ENCODE measurements around the gene CHRNA4. TPM values are rescaled to one million over a fixed set of nuclear protein-coding genes. Genes with fewer than 3 reads are reported as not detected.

Gene CHRNA4
- total RNA-seq, 2 experiments from 2014 or later = not detected

- DNase-seq (no peak), ATAC-seq (ENCODE audit: poor library complexity) (no peak)
- Mint-ChIP-seq H3K9me3 (no peaks in the 10 kb centered on the region), H3K4me1 (ENCODE audit: low read depth) (no peaks in the 10 kb centered on the region), H3K27me3 (peaks cover 27% of the 10 kb centered on the region), H3K4me3 (no peak overlapping the region), H3K27ac (no peak overlapping the region), H3K36me3 (ENCODE audit: low read depth) (no peaks in the 10 kb centered on the region)
- Histone ChIP-seq H3K9me3 (ENCODE audit: control insufficient read depth in 1 of 2, insufficient read depth in 1 of 2, low read length in 2 of 2) (peaks cover 0 to 12% of the 10 kb centered on the region in 2 experiments), H3K4me1 (ENCODE audit: insufficient read depth, low read length) (peaks cover 3% of the 10 kb centered on the region), H3K36me3 (ENCODE audit: insufficient read depth, low read length) (no peaks in the 10 kb centered on the region), H3K27me3 (ENCODE audit: control insufficient read depth in 1 of 2, insufficient read depth in 2 of 2, low read length in 2 of 2) (peaks cover 27 to 33% of the 10 kb centered on the region in 2 experiments), H3K4me3 (ENCODE audit: low read length) (no peak overlapping the region), H3K27ac (ENCODE audit: low read depth in 1 of 2, low read length in 2 of 2) (no peak overlapping the region)
- no peak for TF ChIP-seq CTCF (IDR thresholded peaks at IDR 0.05)
- ChIA-PET CTCF (no interaction called here), POLR2A (no interaction called here)
- intact Hi-C loops (cut with DNase I, micrococcal nuclease) = no loop called here
Observed at GRCh38 chr20:63377256-63377941, 16.2 kb upstream of the CHRNA4 start.

- Histone ChIP-seq H3K36me3 (ENCODE audit: insufficient read depth, low read length) (no peaks in the 10 kb centered on the region), H3K9me3 (ENCODE audit: control insufficient read depth in 1 of 2, insufficient read depth in 1 of 2, low read length in 2 of 2) (peaks cover 0 to 13% of the 10 kb centered on the region in 2 experiments), H3K27ac (ENCODE audit: low read depth in 1 of 2, low read length in 2 of 2) (no peak overlapping the region), H3K4me3 (ENCODE audit: low read length) (no peak overlapping the region), H3K4me1 (ENCODE audit: insufficient read depth, low read length) (peaks cover under 1% of the 10 kb centered on the region), H3K27me3 (ENCODE audit: control insufficient read depth in 1 of 2, insufficient read depth in 2 of 2, low read length in 2 of 2) (peaks cover 27 to 28% of the 10 kb centered on the region in 2 experiments)
- TF ChIP-seq CTCF (IDR thresholded peaks at IDR 0.05) = no peak
- no peak for ATAC-seq (ENCODE audit: poor library complexity)
- no peaks in the 10 kb centered on the region for H3K9me3 Mint-ChIP-seq
- peaks cover 26% of the 10 kb centered on the region for H3K27me3 Mint-ChIP-seq
- H3K36me3 Mint-ChIP-seq (ENCODE audit: low read depth) = no peaks in the 10 kb centered on the region
- DNase-seq = no peak
- intact Hi-C loops (cut with DNase I, micrococcal nuclease) = no loop called here
- H3K4me1 Mint-ChIP-seq (ENCODE audit: low read depth) = no peaks in the 10 kb centered on the region
- H3K27ac Mint-ChIP-seq = no peak overlapping the region
- ChIA-PET CTCF (no interaction called here), POLR2A (no interaction called here)
- no peak overlapping the region for H3K4me3 Mint-ChIP-seq
Observed at GRCh38 chr20:63376283-63377250, 15.4 kb upstream of the CHRNA4 start.

GRCh38 chr20:63375438-63375837 is 14.3 kb upstream of the CHRNA4 start:
- H3K9me3 ChIP-seq (ENCODE audit: control insufficient read depth in 1 of 2, insufficient read depth in 1 of 2, low read length in 2 of 2) = peaks cover 0 to 17% of the 10 kb centered on the region in 2 experiments
- DNase-seq = no peak
- no peak overlapping the region for H3K27ac Mint-ChIP-seq
- H3K4me3 ChIP-seq (ENCODE audit: low read length) = no peak overlapping the region
- no peak for ATAC-seq (ENCODE audit: poor library complexity)
- H3K9me3 Mint-ChIP-seq = no peaks in the 10 kb centered on the region
- no peaks in the 10 kb centered on the region for H3K36me3 Mint-ChIP-seq (ENCODE audit: low read depth)
- ChIA-PET POLR2A (no interaction called here), CTCF (no interaction called here)
- H3K36me3 ChIP-seq (ENCODE audit: insufficient read depth, low read length) = no peaks in the 10 kb centered on the region
- no peak for TF ChIP-seq CTCF (IDR thresholded peaks at IDR 0.05)
- peaks cover 26% of the 10 kb centered on the region for H3K27me3 Mint-ChIP-seq
- peaks cover 21 to 27% of the 10 kb centered on the region in 2 experiments for H3K27me3 ChIP-seq (ENCODE audit: control insufficient read depth in 1 of 2, insufficient read depth in 2 of 2, low read length in 2 of 2)
- intact Hi-C loops (cut with DNase I, micrococcal nuclease) = no loop called here
- no peak overlapping the region for H3K4me3 Mint-ChIP-seq
- H3K4me1 Mint-ChIP-seq (ENCODE audit: low read depth) = no peaks in the 10 kb centered on the region
- H3K27ac ChIP-seq (ENCODE audit: low read depth in 1 of 2, low read length in 2 of 2) = no peak overlapping the region
- no peaks in the 10 kb centered on the region for H3K4me1 ChIP-seq (ENCODE audit: insufficient read depth, low read length)
